H9 (cell line): ENCODE data around the gene CELA3B. TPM values are rescaled to one million over a fixed set of nuclear protein-coding genes. Genes with fewer than 3 reads are reported as not detected.

ENCODE experiments used
- DNase-seq: peaks from one replicate; pipeline ENCODE4 v3.0.0-alpha.2; 2017
- H2AFZ ChIP-seq: one replicate; pipeline ENCODE4 v1.6.1; 2013; ENCODE audit warnings: mild to moderate bottlenecking, low read length, control low read depth, moderate library complexity
- H2AK5ac ChIP-seq: 2 replicates; pipeline ENCODE4 v1.6.1; 2013; ENCODE audit warnings: low read length, control low read depth, mixed read lengths; ENCODE audit not compliant: insufficient read length
- H2BK120ac ChIP-seq: one replicate; pipeline ENCODE4 v1.6.1; 2013; ENCODE audit warnings: low read depth, mild to moderate bottlenecking, low read length, control low read depth, inconsistent platforms; ENCODE audit not compliant: poor library complexity, severe bottlenecking
- H2BK12ac ChIP-seq: 2 replicates; pipeline ENCODE4 v1.6.1; 2013; ENCODE audit warnings: low read length, control low read depth, mixed read lengths, low read depth; ENCODE audit not compliant: insufficient read length
- H2BK15ac ChIP-seq: 2 replicates; pipeline ENCODE4 v1.6.1; 2013; ENCODE audit warnings: low read depth, low read length, control low read depth
- H2BK20ac ChIP-seq: one replicate; pipeline ENCODE4 v1.6.1; 2013; ENCODE audit warnings: low read depth, mild to moderate bottlenecking, low read length, control low read depth, inconsistent platforms; ENCODE audit not compliant: poor library complexity, severe bottlenecking
- H2BK5ac ChIP-seq: 2 replicates; pipeline ENCODE4 v1.6.1; 2013; ENCODE audit warnings: low read length, control low read depth, mixed read lengths; ENCODE audit not compliant: insufficient read length
- H3K14ac ChIP-seq: 2 replicates; pipeline ENCODE4 v1.6.1; 2013; ENCODE audit warnings: low read length, control low read depth; ENCODE audit not compliant: insufficient read depth
- H3K18ac ChIP-seq: 2 replicates; pipeline ENCODE4 v1.6.1; 2013; ENCODE audit warnings: low read depth, mild to moderate bottlenecking, mixed read lengths, low read length, control low read depth; ENCODE audit not compliant: insufficient read length
- H3K23ac ChIP-seq: 2 replicates; pipeline ENCODE4 v1.6.1; 2013; ENCODE audit warnings: low read length, control low read depth, mixed read lengths, low read depth; ENCODE audit not compliant: insufficient read length
- H3K23me2 ChIP-seq: 2 replicates; pipeline ENCODE4 v1.6.1; 2013; ENCODE audit warnings: low read depth, mild to moderate bottlenecking, mixed read lengths, low read length, control low read depth; ENCODE audit not compliant: insufficient read length, poor library complexity, severe bottlenecking
- H3K27ac ChIP-seq: 2 replicates; pipeline ENCODE4 v1.5.1; 2013; ENCODE audit warnings: low read length, control low read depth, mixed read lengths, low read depth; ENCODE audit not compliant: insufficient read length
- H3K27me3 ChIP-seq: 2 replicates; pipeline ENCODE4 v1.6.1; 2013; ENCODE audit warnings: low read length, control low read depth, inconsistent platforms; ENCODE audit not compliant: insufficient read depth
- H3K4ac ChIP-seq: 2 replicates; pipeline ENCODE4 v1.6.1; 2013; ENCODE audit warnings: low read depth, mild to moderate bottlenecking, control low read depth, inconsistent platforms, low read length, moderate library complexity
- H3K4me1 ChIP-seq: 2 replicates; pipeline ENCODE4 v1.6.1; 2013; ENCODE audit warnings: low read length, control low read depth, inconsistent platforms; ENCODE audit not compliant: insufficient read depth
- H3K4me2 ChIP-seq: 2 replicates; pipeline ENCODE4 v1.6.1; 2013; ENCODE audit warnings: low read length, control low read depth, mixed read lengths; ENCODE audit not compliant: insufficient read length, insufficient read depth
- H3K56ac ChIP-seq: 2 replicates; pipeline ENCODE4 v1.6.1; 2013; ENCODE audit warnings: low read depth, mild to moderate bottlenecking, mixed read lengths, low read length, control low read depth; ENCODE audit not compliant: insufficient read length
- H3K79me1 ChIP-seq: 2 replicates; pipeline ENCODE4 v1.6.1; 2013; ENCODE audit warnings: low read depth, mild to moderate bottlenecking, moderate library complexity, low read length, control low read depth, inconsistent platforms; ENCODE audit not compliant: insufficient read depth, poor library complexity, severe bottlenecking
- H3K79me2 ChIP-seq: 2 replicates; pipeline ENCODE4 v1.6.1; 2013; ENCODE audit warnings: low read length, control low read depth, inconsistent platforms; ENCODE audit not compliant: insufficient read depth
- H3K9ac ChIP-seq: 2 replicates; pipeline ENCODE4 v1.6.1; 2013; ENCODE audit warnings: low read length, control low read depth, mixed read lengths; ENCODE audit not compliant: insufficient read length; ENCODE audit errors: extremely low read depth
- H3K9me3 ChIP-seq: one replicate; pipeline ENCODE4 v1.6.1; 2013; ENCODE audit warnings: low read depth, low read length, inconsistent platforms; ENCODE audit not compliant: control insufficient read depth
- H3T11ph ChIP-seq: one replicate; pipeline ENCODE4 v1.6.1; 2013; ENCODE audit warnings: mild to moderate bottlenecking, low read length, control low read depth, inconsistent platforms
- H4K20me1 ChIP-seq: one replicate; pipeline ENCODE4 v1.6.1; 2013; ENCODE audit not compliant: control insufficient read depth, insufficient read length, insufficient read depth
- H4K5ac ChIP-seq: 2 replicates; pipeline ENCODE4 v1.6.1; 2013; ENCODE audit warnings: low read depth, mild to moderate bottlenecking, mixed read lengths, low read length, control low read depth; ENCODE audit not compliant: insufficient read length
- H4K8ac ChIP-seq: replicated peaks from 2 replicates; pipeline ENCODE4 v1.6.1; 2013; ENCODE audit warnings: low read length, control low read depth, mixed read lengths, low read depth; ENCODE audit not compliant: insufficient read length
- H4K91ac ChIP-seq: 2 replicates; pipeline ENCODE4 v1.6.1; 2013; ENCODE audit warnings: low read depth, mild to moderate bottlenecking, moderate library complexity, mixed read lengths, low read length, control low read depth; ENCODE audit not compliant: insufficient read length
- H3K27ac Mint-ChIP-seq, 3 experiments: 2 replicates in 2 of 3; 3 replicates in 1 of 3; pipeline ENCODE4 v1.8.0; 2020 to 2021; ENCODE audit warnings: mixed read lengths in 3 of 3, mild to moderate bottlenecking in 1 of 3, moderate library complexity in 1 of 3
- H3K27me3 Mint-ChIP-seq: 2 replicates; pipeline ENCODE4 v1.8.0; 2021; ENCODE audit warnings: low read depth, mild to moderate bottlenecking, moderate library complexity, mixed read lengths
- H3K36me3 Mint-ChIP-seq, 3 experiments: 2 replicates in 2 of 3; 3 replicates in 1 of 3; pipeline ENCODE4 v1.8.0; 2020 to 2021; ENCODE audit warnings: low read depth in 3 of 3, mixed read lengths in 3 of 3; ENCODE audit not compliant: insufficient read depth in 1 of 3
- H3K4me1 Mint-ChIP-seq, 2 experiments: 2 replicates each; pipeline ENCODE4 v1.8.0; 2020; ENCODE audit warnings: mixed read lengths in 2 of 2
- H3K4me3 Mint-ChIP-seq, 2 experiments: 2 replicates in 1 of 2; 3 replicates in 1 of 2; pipeline ENCODE4 v1.8.0; 2020 to 2021; ENCODE audit warnings: mild to moderate bottlenecking in 2 of 2, mixed read lengths in 2 of 2, moderate library complexity in 1 of 2
- H3K9me3 Mint-ChIP-seq, 2 experiments: 2 replicates in 1 of 2; 3 replicates in 1 of 2; pipeline ENCODE4 v1.8.0; 2020; ENCODE audit warnings: mild to moderate bottlenecking in 2 of 2, mixed read lengths in 2 of 2, moderate library complexity in 1 of 2
- WGBS: extraction: QIAGEN DNeasy Blood & Tissue Kit; methylation state at CpG from one replicate; pipeline ENCODE4 v1.1.7; 2013; ENCODE audit warnings: missing lambda C conversion rate, low lambda C conversion rate, mixed read lengths; ENCODE audit not compliant: insufficient read length; ENCODE audit errors: extremely low coverage; 5-methylcytosine and 5-hydroxymethylcytosine counted together
- total RNA-seq: library from RNA; stranded (reverse); gene quantifications from 2 replicates; pipeline ENCODE4 v1.2.1, GENCODE V29; 2021
- TF ChIP-seq, protein P1 (sequence below): fragments of 200-600 bp; sonication (generic); conservative IDR thresholded peaks from 3 replicates; pipeline ENCODE4 v1.8.0; 2021; ENCODE audit warnings: antibody characterized with exemption, mild to moderate bottlenecking

The CELA3B gene
- total RNA-seq, 1 experiment from 2014 or later = not detected

DNA sequence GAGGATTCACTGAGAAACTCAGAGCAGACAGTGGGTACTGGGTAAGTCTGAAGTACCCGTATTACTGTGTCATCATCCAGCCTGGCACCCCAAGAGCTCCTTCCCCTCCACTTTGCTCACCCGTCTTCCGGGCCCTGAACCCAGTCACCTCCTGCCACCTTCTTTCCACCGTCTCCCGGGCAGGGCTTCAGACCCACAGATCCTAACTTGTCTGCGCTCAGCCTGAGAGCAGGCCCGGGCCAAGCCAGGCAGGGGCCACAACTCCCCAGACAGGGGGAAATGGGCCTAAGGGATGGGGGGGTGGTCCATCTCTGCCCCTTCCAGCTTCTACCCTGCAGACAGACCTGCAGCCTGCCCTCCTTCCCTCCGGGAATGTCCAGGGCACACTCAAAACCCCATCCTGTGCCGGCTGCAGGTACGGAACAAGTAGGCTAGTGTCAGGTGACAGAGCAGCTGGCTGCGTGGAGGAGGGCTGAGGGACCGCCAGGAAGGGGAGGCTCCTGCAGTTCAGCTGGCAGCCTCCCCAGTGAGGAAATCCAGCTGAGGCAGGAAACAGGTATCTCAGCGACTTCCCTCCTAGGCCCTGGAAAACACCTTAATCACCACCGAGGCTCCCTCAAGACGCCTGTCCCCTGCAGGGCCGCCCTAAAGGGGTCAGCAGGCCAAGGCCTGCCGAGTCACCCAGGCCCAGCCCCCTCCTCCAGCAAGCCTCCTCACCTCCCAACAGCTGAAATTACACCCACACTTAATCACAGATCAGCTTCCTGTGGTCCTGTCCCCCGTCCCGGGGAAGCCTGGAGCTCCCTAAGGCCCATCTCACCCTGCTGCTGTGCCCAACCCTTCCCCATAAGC, 43.2 kb upstream of the CELA3B start:
- Histone ChIP-seq H4K91ac (no peak overlapping the region), H3K27ac (peak overlapping the region; percentile 36), H2BK5ac (no peak overlapping the region), H3K79me2 (peaks cover 6% of the 10 kb centered on the region; the same call in 1 of the 2 replicates), H2BK20ac (no peak overlapping the region), H2BK15ac (no peak overlapping the region), H3K23ac (no peak overlapping the region), H3K27me3 (no peaks in the 10 kb centered on the region), H3K56ac (no peak overlapping the region), H3K4me1 (peaks cover 7% of the 10 kb centered on the region; the same call in 1 of the 2 replicates), H3K4ac (no peak overlapping the region), H2BK120ac (no peak overlapping the region), H3K4me2 (peak overlapping the region; percentile 17), H4K20me1 (no peaks in the 10 kb centered on the region), H3K23me2 (peaks cover 14% of the 10 kb centered on the region), H2AK5ac (no peak overlapping the region), H3K18ac (peak overlapping the region; percentile 48), H3K79me1 (peaks cover 3% of the 10 kb centered on the region), H3K9ac (no peak overlapping the region), H3K14ac (no peak overlapping the region), H3K9me3 (no peaks in the 10 kb centered on the region), H4K8ac (no peak overlapping the region), H3T11ph (no peak overlapping the region), H2BK12ac (no peak overlapping the region), H4K5ac (no peak overlapping the region), H2AFZ (no peak overlapping the region)
- Mint-ChIP-seq H3K4me1 (peaks cover 49 to 58% of the 10 kb centered on the region in 2 experiments), H3K9me3 (no peaks in the 10 kb centered on the region), H3K4me3 (peak overlapping the region in 1 of 2 experiments; percentile 42; a peak in 3 of 5 replicates), H3K36me3 (peaks cover 3 to 21% (median 13%) of the 10 kb centered on the region in 3 experiments; a peak in 6 of 7 replicates), H3K27ac (peak overlapping the region; percentile 76 to 94 (median 93)), H3K27me3 (peaks cover 2% of the 10 kb centered on the region; the same call in 1 of the 2 replicates)
- no CpG with 5 or more reads among the region's 19 CpGs for WGBS
- peak; percentile 82 for DNase-seq
- TF ChIP-seq, protein P1, sequence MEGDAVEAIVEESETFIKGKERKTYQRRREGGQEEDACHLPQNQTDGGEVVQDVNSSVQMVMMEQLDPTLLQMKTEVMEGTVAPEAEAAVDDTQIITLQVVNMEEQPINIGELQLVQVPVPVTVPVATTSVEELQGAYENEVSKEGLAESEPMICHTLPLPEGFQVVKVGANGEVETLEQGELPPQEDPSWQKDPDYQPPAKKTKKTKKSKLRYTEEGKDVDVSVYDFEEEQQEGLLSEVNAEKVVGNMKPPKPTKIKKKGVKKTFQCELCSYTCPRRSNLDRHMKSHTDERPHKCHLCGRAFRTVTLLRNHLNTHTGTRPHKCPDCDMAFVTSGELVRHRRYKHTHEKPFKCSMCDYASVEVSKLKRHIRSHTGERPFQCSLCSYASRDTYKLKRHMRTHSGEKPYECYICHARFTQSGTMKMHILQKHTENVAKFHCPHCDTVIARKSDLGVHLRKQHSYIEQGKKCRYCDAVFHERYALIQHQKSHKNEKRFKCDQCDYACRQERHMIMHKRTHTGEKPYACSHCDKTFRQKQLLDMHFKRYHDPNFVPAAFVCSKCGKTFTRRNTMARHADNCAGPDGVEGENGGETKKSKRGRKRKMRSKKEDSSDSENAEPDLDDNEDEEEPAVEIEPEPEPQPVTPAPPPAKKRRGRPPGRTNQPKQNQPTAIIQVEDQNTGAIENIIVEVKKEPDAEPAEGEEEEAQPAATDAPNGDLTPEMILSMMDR = no peak
